SKM-1 (cell line): ENCODE measurements around the gene PSD.
A peak's percentile ranks its signal among the peaks of the same experiment; 100 is the strongest.

ENCODE experiments used
- DNase-seq: peaks from one replicate; lab custom pipeline; 2025; ENCODE audit not compliant: unreplicated experiment; lab: John Stamatoyannopoulos, UW

Gene PSD

DNA sequence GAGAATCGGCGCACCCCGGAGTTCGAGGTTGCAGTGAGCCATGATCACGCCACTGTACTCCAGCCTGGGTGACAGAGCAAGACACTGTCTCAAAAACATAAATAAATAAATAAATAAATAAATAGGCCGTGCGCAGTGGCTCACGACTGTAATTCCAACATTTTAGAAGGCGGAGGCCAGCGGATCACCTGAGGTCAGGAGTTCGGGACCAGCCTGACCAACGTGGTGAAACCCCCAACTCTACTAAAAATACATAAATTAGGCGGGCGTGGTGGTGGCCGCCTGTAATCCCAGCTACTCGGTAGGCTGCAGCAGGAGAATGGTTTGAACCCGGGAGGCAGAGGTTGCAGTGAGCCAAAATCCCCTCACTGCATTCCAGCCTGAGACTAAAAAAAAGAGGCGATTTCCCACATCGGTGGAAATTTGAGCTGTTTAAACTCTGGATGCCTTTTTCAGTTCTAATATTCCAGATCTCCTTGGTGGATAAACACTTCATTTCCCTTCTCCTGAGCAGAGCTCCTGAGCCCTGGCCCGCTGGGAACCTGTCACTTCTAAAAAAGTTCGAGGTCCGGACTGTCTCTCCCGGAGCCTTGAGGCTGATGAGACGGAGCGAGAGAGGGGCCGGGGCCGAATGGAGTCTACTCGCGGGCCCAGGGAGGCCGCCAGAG lies 25.0 kb downstream of the PSD start:
- no peak for DNase-seq

DNA sequence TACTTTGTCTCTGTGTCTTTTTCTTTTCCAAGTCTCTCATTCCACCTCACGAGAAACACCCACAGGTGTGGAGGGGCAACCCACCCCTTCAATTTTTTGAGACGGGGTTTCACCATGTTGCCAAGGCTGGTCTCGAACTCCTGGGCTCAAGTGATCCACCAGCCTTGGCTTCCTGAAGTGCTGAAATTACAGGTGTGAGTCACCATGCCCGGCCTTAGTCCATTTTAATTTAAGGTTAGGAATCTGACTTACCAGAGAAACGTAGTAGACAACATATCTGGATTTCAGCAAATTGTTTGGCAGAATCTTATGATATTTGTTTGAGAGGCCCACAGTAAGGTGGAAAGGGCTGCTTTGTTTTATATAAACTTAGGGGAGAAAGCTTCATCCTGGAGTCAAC lies 26.3 kb downstream of the PSD start:
- no peak for DNase-seq

DNA sequence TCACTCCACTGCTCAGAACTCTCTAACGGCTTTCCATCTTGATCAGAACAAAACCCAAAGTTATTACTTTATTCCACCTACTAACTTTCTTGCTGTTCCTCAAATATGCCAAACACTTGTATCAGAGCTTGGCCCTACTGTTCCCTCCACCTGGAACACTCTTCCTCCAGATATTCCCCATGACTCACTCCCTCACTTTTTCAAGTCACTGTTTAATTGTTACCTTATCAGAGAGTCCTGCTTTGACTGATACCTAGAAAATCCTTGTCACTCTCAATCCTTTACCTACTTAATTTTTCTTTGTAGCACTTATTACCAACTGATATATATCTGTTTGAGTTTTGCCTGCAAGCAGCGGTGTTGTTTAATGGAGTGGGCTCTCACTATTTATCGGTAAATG lies 28.7 kb downstream of the PSD start:
- no peak for DNase-seq

DNA sequence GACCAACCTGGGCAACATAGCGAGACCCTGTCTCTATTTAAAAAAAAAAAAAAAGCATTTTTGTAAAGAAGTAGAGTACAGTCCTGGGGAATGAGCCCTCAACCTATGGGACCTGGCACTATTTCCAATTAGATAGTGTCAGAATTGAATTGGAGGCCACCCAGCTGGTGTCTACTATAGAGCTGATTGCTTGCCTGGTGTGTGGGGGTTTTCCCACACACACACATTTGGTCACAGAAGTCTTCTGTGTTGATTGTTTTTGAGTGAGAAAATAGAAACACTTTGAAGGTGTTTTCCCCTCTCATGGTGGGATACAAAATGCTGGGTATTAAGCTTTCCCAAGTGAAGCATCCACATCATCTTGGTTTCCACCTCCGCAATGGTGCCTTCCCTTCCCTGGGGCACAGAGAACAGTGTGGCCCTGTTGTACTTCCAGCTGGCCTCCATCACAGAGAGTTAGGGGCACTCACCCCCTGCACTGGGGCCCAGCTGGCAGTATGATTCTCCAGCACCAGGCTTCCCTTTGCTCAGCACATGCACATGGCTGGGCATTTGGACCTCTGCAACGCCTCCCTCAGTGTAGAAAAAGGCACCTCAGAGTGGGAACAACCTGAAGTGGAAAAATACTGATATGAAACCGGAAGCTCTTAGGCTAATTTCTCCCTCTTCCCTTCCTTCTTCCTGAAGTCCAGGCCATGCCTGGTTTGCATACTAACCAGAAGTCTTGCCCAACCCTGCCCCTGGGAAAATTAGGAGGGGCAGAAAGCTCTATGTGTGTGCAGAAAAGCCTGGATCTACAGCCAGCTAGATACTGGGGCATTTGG lies 33.8 kb downstream of the PSD start:
- DNase-seq, result peak; percentile 10

DNA sequence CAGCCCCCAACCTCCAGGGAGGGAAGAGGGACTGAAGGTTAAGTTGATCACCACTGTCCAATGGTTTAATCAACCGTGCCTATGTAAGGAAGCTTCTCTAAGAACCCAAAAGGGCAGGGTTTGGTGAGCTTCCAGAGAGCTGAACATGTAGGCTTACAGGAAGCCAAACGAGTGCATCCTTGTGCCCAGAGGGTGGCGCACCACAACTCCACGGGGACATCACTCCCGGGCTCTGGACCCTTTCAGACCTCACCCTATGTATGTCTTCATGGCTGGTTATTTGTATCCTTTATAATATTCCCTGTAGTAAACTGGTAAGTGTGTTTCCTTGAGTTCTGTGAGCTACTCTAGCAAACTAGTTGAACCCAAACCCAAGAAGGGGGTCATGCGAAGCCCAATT lies 34.5 kb downstream of the PSD start:
- DNase-seq, result no peak

DNA sequence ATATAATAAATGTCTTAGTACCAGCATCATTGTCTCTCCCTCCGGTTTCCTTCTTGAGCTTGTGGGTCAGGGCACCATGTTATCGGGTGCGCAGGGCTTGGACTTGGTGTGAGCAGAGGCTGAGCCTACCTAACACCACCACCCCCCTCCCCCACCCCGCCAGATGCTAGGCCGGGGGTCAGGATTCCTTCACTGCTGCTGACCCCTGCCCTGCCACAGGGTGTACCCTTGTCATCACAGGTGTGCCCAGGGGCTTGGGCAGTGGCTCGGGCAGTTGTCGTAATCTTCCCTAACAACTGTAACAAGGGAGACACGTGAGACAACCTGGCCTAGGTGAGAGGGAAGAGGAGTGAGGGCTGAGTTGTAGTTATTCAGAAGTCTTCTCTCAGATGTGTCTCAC lies 35.7 kb downstream of the PSD start:
- DNase-seq, result no peak

DNA sequence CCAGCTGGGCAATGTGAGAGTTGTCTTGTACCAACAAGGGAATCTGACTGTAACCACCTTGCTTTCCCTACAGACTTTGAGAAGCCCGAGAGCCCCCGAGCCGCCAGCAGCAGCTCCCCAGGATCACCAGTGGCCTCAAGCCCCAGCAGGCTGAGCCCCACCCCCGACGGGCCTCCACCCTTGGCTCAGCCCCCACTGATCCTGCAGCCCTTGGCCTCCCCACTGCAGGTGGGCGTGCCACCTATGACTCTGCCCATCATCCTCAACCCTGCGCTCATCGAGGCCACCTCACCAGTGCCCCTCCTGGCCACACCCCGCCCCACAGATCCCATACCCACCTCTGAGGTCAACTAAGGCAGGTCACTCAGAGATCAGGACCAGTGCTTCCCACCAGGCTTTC lies 36.6 kb downstream of the PSD start:
- no peak for DNase-seq

DNA sequence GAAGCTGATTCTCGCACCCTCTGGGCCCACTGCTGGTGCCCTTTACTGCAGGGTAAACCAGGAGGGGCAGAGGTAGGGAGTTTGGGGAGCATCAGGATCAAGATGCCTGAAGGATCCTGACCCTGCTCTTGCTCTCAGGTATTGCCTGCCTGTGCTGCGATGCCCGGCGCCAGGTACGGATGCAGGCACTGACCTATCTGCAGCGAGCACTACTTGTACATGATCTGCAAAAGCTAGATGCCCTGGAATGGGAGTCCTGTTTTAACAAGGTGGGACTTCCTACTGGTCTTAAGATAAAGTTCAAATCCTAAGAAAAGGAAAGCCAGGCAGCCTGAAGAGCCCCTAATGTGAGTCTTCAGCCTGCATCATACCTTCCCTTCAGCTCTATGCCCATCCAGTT lies 39.2 kb downstream of the PSD start:
- no peak for DNase-seq

DNA sequence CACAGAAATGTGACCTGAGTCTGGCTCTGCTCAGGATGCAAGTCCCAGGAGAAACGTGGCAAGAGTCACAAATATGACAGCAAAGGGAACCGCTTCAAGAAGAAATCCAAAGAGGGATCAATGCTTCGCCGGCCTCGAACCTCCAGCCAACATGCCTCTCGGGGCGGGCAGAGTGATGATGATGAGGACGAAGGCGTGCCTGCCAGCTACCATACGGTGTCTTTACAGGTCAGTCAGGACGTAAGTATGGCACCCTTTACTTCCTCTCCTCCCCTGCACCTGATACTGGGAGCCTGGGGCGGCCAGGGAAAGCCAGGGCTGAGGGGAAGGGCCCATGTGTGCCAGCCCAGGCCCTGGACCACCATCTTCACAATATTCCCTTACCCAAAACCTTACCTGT lies 41.7 kb downstream of the PSD start:
- DNase-seq, result no peak

DNA sequence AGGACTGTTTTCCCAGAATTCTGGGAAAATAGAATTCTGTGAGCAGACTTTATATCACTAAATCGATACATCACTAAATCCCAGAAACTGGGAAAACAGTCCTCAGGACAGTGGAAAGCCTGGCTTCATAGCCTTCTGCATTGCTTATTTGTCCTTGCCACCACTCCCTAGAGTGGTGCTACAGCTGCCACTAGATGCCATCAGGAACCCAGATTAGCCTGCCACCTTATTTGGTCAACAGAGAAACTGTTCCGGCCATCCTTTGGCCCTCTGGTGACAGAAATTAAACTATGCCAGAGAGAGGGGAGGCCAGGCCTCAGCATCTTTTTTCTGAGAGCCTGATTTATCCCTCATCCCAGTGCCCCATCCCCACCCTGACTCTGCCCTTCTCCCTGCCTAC lies 42.7 kb downstream of the PSD start:
- no peak for DNase-seq

DNA sequence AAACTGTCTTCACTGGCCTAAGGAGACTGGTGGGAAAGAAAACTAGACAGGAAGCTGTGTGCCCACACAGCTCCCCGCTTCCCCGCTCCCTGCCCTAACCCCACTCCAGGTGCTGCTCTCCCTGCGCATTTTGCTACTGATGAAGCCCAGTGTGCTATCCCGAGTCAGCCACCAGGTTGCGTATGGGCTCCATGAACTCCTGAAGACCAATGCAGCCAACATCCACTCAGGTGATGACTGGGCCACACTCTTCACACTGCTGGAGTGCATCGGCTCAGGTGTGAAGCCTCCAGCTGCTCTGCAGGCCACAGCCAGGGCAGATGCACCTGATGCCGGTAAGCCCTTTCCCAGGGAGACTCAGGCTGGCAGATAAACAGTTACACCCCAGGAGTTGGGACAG lies 43.3 kb downstream of the PSD start:
- DNase-seq, result no peak

DNA sequence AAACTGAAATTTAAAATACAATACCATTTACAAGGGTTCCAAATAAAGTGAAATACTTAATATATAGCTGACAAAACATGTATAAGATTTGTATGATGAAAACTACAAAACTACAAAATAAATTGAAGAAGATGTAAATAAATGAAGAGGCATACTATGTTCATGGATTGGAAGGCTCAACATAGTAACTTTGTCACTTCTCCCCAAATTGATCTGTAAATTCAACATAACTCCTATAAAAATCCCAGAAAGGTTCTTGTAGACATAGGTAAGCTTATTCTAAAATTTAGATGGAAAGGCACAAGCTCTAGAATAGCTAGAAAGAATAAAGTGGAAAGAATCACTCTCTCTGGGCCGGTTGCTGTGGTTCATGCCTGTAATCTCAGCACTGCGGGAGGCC lies 47.3 kb downstream of the PSD start:
- DNase-seq, result no peak

DNA sequence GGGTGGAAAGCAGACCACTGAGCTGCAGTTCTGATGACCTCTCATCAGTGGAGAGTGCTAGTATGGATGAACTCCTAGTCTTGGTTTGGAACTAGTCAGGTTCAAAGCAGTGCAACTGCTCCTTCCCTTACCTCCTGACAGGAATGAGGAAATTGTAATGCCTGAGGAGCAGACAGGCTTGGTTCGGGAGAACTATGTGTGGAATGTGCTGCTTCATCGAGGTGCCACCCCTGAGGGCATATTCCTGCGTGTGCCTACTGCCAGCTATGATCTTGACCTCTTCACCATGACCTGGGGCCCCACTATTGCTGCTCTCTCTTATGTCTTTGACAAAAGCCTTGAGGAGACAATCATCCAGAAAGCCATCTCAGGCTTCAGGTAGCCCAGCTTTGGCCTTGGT lies 50.5 kb downstream of the PSD start:
- DNase-seq, result no peak

DNA sequence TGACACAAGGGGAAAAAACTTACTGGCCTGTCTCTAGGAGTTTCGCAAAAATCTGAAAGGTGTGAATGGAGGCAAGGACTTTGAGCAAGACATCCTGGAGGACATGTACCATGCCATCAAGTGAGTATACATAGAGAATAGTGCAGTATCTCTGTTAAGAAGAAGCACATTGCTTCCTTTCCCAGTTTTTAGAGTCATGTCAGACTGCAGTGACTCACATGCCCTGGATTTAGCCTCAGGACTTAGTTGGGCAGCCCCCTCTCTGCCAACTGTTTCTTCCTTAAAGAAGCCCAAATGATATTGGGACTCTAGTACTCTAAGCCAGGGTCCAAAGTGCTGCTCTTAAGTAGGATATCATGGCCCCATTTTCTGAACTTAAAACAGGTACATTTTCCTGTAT lies 51.1 kb downstream of the PSD start:
- no peak for DNase-seq

DNA sequence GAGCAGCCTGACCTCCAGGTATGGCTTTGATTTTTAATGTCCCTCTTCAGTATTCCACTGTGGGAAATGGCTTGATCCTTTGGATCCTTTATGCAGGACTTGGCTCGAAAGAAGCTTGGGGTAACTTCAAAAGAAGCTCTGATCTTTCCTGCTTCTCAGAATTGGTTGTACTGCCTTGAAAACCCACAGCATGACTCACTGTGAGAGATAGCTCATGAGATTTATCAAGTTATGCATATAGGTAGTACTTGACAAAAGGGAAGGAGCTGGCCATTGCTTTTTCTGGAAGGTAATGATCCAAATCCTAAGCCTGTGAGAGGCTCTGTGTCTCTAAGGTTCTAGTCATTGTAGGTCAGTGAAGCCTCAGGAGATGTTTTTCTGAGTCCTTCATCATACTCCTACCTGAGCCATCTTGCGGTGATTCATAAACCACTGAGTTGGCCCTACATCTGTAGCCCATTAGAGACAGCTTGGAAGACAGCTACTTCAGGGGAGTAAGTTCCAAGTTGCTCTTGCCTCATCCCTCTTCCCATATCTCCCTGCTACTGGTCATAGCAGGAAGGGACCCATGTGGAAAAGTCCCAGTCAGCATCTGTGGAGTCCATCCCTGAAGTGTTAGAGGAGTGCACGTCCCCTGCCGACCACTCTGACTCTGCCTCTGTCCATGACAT lies 59.7 kb downstream of the PSD start:
- DNase-seq, result no peak

DNA sequence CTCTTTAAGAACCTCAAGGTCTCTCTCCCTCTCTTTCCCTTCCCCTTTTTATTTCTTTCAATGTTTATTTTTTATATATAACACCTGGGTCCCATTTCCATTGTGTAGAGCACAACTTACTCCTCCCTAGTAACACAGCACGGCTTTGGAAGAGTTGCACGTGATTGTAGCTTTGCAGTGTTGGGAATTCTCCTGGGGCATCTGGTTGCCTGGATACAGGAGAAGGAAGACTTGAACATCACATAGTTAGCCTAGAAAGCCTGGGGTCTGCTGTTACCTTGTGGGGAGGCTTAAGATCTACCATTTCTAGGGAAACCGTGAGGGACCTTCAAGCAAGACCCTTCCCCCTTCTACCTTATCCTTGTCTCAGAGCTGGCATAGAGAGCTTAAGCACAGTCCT lies 64.1 kb downstream of the PSD start:
- no peak for DNase-seq
